ENCODE measurements around the gene UTP25. TPM values are rescaled to one million over a fixed set of nuclear protein-coding genes. Genes with fewer than 3 reads are reported as not detected.

The UTP25 gene
- total RNA-seq, 1 experiment from 2014 or later: 9.5 TPM

DNA sequence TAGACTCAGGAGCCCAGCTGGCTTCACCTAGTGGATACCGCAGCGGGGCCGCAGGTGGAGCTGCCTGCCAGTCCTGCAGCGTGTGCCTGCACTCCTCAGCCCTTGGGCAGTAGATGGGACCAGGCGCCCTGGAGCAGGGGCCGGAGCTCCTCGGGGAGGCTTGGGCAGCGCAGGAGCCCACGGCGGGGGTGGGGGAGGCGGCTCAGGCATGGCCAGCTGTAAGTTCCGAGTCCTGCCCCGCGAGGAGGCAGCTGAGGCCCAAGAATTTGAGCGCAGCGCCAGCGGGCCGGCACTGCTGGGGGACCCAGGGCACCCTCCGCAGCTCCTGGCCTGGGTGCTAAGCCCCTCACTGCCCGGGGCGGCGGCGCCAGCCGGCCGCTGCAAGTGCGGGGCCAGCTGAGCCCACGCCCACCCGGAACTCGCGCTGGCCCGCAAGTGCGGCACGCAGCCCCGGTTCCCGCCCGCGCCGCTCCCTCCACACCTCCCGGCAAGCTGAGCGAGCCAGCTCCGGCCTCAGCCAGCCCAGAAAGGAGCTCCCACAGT is 30.9 kb downstream of the UTP25 start:
- BruUV-seq (replicated peaks): no TSS peak
- ATAC-seq (no peak), DNase-seq (ENCODE audit: low read depth, low spot score) (no peak)
- POLR2A ChIA-PET: interaction anchor here (0.6 kb wide), 1 partner anchor 34 kb away, joined by 8 read pairs; no protein-coding TSS in a partner anchor
- H3K27me3 ChIP-seq (ENCODE audit: control insufficient read depth, insufficient read depth, low read length): peaks cover 3% of the 10 kb centered on the region; the same call in 1 of the 2 replicates
- in situ Hi-C loops (cut with HindIII; ENCODE audit: low pct_unique_long_range_greater_than_20kb, low sequenced_read_pairs): no loop called here
- H3K36me3 ChIP-seq (ENCODE audit: control insufficient read depth, insufficient read depth, low read length): no peaks in the 10 kb centered on the region
- H3K4me1 ChIP-seq (ENCODE audit: control insufficient read depth, insufficient read depth, low read length): no peaks in the 10 kb centered on the region
- TF ChIP-seq TCF7L2 (IDR thresholded peaks at IDR 0.05; ENCODE audit: low read depth, low read length) (no peak), SIN3A (IDR thresholded peaks at IDR 0.05; ENCODE audit: borderline replicate concordance, insufficient read depth, low read depth, low read length) (no peak), POLR2AphosphoS5 (IDR thresholded peaks at IDR 0.05; ENCODE audit: low read depth, low read length) (no peak)
- TF ChIP-seq, protein P1, sequence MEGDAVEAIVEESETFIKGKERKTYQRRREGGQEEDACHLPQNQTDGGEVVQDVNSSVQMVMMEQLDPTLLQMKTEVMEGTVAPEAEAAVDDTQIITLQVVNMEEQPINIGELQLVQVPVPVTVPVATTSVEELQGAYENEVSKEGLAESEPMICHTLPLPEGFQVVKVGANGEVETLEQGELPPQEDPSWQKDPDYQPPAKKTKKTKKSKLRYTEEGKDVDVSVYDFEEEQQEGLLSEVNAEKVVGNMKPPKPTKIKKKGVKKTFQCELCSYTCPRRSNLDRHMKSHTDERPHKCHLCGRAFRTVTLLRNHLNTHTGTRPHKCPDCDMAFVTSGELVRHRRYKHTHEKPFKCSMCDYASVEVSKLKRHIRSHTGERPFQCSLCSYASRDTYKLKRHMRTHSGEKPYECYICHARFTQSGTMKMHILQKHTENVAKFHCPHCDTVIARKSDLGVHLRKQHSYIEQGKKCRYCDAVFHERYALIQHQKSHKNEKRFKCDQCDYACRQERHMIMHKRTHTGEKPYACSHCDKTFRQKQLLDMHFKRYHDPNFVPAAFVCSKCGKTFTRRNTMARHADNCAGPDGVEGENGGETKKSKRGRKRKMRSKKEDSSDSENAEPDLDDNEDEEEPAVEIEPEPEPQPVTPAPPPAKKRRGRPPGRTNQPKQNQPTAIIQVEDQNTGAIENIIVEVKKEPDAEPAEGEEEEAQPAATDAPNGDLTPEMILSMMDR (IDR thresholded peaks at IDR 0.05): no peak
- TF ChIP-seq, protein P2, sequence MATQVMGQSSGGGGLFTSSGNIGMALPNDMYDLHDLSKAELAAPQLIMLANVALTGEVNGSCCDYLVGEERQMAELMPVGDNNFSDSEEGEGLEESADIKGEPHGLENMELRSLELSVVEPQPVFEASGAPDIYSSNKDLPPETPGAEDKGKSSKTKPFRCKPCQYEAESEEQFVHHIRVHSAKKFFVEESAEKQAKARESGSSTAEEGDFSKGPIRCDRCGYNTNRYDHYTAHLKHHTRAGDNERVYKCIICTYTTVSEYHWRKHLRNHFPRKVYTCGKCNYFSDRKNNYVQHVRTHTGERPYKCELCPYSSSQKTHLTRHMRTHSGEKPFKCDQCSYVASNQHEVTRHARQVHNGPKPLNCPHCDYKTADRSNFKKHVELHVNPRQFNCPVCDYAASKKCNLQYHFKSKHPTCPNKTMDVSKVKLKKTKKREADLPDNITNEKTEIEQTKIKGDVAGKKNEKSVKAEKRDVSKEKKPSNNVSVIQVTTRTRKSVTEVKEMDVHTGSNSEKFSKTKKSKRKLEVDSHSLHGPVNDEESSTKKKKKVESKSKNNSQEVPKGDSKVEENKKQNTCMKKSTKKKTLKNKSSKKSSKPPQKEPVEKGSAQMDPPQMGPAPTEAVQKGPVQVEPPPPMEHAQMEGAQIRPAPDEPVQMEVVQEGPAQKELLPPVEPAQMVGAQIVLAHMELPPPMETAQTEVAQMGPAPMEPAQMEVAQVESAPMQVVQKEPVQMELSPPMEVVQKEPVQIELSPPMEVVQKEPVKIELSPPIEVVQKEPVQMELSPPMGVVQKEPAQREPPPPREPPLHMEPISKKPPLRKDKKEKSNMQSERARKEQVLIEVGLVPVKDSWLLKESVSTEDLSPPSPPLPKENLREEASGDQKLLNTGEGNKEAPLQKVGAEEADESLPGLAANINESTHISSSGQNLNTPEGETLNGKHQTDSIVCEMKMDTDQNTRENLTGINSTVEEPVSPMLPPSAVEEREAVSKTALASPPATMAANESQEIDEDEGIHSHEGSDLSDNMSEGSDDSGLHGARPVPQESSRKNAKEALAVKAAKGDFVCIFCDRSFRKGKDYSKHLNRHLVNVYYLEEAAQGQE (IDR thresholded peaks at IDR 0.05; ENCODE audit: insufficient read depth in 1 of 2, low read depth in 2 of 2, low read length in 1 of 2): no peak
- intact Hi-C loops (cut with micrococcal nuclease; ENCODE audit: unreplicated experiment): no loop called here
- H3K4me3 ChIP-seq (ENCODE audit: low read depth in 2 of 2, low read length in 2 of 2): no peak overlapping the region
- no peak overlapping the region for H3K27ac ChIP-seq (ENCODE audit: low read length)
- no peaks in the 10 kb centered on the region for H3K9me3 ChIP-seq (ENCODE audit: control insufficient read depth, insufficient read depth, low read depth, low read length)
- CTCF ChIA-PET: interaction anchor here (1.1 kb wide), 1 partner anchor 130 kb away, joined by 15 read pairs; no protein-coding TSS in a partner anchor

DNA sequence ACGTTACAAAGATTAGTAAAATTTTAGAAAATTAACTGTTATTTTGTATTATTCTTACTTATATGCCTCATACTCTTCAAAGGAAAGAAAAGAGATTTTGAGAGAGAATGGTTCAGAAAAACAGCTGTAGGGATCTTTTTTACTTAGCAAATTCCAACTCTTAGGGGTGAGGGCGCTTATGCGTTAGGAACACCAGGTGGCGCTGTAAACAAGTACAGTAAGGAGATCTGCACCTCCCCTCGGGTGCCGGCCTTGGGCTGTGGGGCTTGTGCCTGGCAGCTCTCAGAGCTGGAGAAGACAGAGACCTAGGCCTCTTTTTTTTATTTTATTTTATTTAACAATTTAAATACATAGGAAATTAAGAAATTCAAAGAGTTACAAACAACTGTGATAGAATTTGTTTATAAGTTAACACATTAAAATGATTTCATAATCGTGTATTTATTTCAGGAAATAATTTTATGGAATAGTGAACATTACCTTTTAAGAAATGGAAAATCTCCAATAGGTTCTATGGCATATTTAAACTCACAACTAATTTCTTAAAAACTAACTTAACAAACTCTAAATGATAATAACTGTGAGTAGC is 32.6 kb downstream of the UTP25 start:
- Histone ChIP-seq H3K36me3 (ENCODE audit: control insufficient read depth, insufficient read depth, low read length) (no peaks in the 10 kb centered on the region), H3K4me1 (ENCODE audit: control insufficient read depth, insufficient read depth, low read length) (no peaks in the 10 kb centered on the region), H3K4me3 (ENCODE audit: low read depth in 2 of 2, low read length in 2 of 2) (no peak overlapping the region), H3K27ac (ENCODE audit: low read length) (no peak overlapping the region), H3K9me3 (ENCODE audit: control insufficient read depth, insufficient read depth, low read depth, low read length) (no peaks in the 10 kb centered on the region), H3K27me3 (ENCODE audit: control insufficient read depth, insufficient read depth, low read length) (peaks cover 3% of the 10 kb centered on the region; the same call in 1 of the 2 replicates)
- no TSS peak for BruUV-seq (replicated peaks)
- CTCF ChIA-PET: interaction anchor here (0.7 to 0.8 kb wide), 2 partner anchors 15 to 1274 kb away, joined by 3 read pairs; partner anchors contain the start of gene KCNH1
- DNase-seq (ENCODE audit: low read depth, low spot score) (no peak), ATAC-seq (peak; percentile 96)
- intact Hi-C loops (cut with micrococcal nuclease; ENCODE audit: unreplicated experiment) (loop anchor here (1.0 to 2.0 kb wide), 2 partner anchors 129 to 450 kb away; no protein-coding TSS in a partner anchor), in situ Hi-C loops (cut with HindIII; ENCODE audit: low pct_unique_long_range_greater_than_20kb, low sequenced_read_pairs) (no loop called here)
- TF ChIP-seq SIN3A (IDR thresholded peaks at IDR 0.05; ENCODE audit: borderline replicate concordance, insufficient read depth, low read depth, low read length): no peak
- TF ChIP-seq POLR2AphosphoS5 (IDR thresholded peaks at IDR 0.05; ENCODE audit: low read depth, low read length): no peak
- TF ChIP-seq, protein P1 (IDR thresholded peaks at IDR 0.05): peak; percentile 90
- POLR2A ChIA-PET: no interaction called here

Measured in Panc1 (cell line).